GM23248 (cell line): ENCODE data around the gene EFHD1.

Experiments used
- EZH2 ChIP-seq: fragments of 200-600 bp; sonication (generic); IDR thresholded peaks from 2 replicates; pipeline ENCODE4 v1.6.1; 2018; ENCODE audit warnings: antibody characterized with exemption, mild to moderate bottlenecking; ENCODE audit not compliant: insufficient read depth, poor library complexity, severe bottlenecking
- EZH2phosphoT487 ChIP-seq: fragments of 200-600 bp; sonication (generic); IDR thresholded peaks from 2 replicates; pipeline ENCODE4 v1.6.1; 2018; ENCODE audit warnings: antibody characterized with exemption, moderate library complexity, mild to moderate bottlenecking, low read depth; ENCODE audit not compliant: insufficient read depth

DNA sequence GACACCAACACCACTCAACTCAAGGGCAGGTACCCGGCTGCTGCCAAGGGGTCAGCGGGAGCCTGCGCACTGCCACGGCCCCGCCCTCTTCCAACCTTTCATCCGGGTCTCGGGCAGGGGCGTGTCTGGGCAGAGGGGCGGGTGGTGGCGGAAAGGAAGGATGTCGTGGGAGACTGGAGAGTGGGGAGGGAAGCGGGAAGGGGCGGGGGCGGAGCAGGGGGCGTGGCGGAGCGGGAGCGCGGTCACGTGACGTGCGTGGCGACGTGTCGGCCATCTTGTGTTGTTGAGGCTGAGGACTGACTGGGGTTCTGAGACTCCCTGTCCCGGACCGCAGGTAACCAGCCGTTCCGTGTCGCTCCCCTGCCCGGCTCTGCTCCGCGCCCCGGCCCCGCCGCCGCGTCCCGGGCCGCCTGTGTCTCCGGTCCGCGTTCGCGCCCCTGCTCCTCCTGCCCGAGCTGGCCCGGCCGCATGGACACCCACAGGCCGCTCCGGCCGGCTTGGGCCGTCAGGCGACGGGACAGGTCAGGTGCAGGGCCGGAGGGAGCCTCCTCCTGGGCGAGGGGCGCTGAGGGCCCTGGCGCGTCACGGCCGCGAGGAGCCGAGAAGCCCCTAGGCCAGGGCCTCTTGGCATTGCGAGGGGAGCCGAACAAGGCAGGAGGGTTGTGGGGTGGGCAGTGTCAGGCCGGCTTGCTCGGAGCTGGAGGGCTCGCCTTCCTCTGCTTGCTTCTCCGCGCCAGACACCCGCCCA is 63.8 kb downstream of the EFHD1 start, which contains the start of gene GIGYF2:
- no peak for TF ChIP-seq EZH2
- TF ChIP-seq EZH2phosphoT487, result no peak
